Measurements from ENCODE around the gene TNS3. TPM values are rescaled to one million over a fixed set of nuclear protein-coding genes. Genes with fewer than 3 reads are reported as not detected.
A peak's percentile ranks its signal among the peaks of the same experiment; 100 is the strongest.
"Not testable (repeated sequence)": the region's sequence is repeated elsewhere in the genome, so short reads cannot be mapped to it uniquely, and the experiment has no call there.

TNS3 gene
- 30.4 and 210 TPM in 2 replicates for total RNA-seq

DNA sequence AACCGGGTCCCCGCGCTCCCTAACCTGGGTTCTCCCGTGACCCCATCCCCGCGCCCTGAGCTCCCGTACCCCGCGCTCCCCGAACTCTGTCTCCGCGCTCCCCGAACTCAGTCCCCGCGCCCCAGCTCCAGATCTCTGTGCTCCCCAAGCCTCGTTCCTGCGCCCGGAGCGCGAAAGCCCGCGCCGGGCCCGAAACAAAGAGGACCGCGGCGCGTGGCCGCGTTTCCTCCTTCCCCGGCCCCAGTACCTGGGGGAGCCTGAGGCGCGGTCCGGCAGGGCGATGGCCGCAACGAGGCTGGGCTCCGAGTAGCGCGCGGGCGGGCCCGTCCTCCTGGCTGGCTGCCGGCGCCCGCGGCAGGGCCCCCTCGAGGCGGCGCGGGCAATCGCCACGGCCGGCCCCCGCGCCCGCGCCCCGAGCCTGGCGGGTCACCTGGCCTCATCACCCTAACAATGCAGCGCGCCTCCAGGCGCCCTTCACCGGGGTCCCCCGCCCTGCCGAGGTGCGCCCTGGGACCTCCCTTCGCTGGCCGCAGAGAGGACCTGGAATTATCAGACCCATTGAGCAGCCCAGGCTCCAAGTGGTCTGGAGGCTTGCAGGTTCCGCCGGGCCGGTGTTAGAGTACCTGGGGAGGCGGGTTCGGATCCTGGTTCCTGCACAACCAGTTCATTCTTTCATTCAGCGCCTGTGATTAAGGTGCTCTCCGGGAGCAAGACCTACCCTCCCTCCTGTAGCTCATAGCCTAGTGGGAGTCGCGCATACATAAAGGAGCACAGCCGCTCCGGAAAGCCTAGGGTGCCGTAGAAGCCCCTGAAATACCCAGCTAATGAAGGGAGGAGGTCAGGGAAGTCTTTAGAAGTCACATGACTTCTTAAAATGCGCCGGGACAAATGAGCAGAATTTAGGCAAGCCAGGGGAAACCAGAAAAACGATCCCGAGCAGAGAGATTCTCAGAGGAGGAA, at the start of gene TNS3:
Gene TNS3 (minus strand): TSS at position 308 of the 960 bp plus-strand sequence. CDS start 142,475 bp downstream, outside the sequence.
- DNase-seq (ENCODE audit: low read depth): no peak

DNA sequence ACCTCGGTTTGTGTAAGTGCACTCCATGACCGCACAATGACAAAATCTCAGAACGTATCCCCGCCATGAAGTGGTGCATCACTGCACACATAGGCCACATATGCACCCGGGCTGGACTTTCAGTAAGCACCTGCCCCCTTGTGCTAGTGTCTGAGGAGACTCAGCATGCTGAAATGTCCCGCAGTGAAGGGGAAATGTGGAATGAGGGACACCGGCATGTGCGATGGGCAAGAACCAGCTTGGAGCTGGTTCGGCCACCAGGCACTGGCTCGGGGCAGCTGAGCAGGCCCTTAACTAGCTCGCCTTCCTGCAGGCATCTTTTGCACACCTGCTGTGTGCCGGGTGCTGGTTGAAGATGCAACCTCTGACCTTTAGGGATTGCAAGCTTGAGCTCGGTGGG, 49.8 kb upstream of the TNS3 start:
- DNase-seq (ENCODE audit: low read depth): no peak

DNA sequence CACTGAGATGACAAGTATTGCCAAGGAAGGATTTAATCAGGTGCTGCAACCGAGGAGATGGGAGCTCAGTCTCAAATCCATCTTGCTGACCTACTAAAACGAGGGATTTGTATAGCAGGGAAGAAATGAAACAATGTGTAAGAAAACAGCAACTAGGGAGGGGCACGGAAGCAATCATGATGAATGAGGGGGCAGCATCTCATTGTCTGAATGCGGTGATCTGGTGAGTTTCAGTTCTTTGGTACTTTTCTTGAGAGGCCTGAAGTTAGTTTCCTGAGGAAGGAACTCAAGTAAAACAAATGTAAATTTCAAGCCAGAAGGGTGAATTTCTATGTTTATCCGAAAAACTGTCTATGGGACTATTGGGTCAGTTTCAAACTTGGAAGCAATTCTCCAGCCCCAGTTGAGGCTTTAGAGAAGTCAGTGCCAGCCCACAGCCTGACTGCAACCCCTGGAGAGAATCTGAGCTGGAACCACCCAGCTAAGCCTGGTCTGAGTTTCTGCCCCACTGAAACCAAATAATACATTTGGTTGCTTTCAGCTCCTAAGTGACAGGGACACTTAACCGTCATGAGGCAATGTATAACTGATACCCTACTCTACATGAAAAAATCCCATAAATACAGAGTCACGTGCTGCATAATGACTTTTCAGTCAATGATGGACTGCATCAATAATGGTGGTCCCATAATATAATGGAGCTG, 45.8 kb upstream of the TNS3 start:
- DNase-seq (ENCODE audit: low read depth): no peak

DNA sequence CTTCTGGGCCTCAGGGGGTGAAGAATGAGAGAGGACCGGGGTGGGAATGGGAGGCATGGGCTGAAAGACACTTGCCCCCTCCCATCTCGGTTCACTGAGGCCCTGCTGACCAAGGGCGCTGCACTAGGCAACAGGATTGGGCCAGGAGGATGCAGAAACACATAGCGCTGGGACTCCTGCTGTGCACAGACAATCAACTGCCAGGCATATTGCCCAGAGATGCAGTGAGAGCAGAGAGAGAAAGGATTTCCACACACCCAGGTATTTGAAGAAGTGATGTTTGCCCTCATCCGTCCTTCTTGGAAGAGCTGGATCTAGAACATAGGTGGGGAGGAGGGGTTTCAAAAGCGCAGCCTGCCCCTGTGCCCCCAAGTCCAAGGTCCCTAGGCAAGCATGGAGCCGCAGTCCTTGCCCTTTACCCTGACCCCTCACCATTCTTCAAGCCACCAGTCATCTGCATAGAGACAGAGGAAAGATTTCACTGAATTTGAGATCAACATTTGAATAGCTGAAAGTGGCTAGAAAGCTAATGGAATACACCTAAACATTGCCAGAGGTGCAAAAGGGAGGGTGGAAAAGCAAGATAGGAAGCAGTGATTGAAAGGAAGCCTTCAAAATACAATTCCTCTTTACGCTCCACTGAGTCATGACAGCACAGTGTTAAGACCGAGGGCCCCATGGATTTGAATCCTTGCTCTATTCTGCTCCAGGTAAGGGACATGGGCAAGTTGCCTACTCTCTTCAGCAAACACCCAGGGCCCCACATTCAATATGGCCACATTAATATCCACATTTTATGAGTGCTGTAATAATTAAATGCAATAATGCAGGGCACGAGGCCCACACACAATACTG, 44.2 kb upstream of the TNS3 start:
- DNase-seq (ENCODE audit: low read depth): peak; percentile 41

DNA sequence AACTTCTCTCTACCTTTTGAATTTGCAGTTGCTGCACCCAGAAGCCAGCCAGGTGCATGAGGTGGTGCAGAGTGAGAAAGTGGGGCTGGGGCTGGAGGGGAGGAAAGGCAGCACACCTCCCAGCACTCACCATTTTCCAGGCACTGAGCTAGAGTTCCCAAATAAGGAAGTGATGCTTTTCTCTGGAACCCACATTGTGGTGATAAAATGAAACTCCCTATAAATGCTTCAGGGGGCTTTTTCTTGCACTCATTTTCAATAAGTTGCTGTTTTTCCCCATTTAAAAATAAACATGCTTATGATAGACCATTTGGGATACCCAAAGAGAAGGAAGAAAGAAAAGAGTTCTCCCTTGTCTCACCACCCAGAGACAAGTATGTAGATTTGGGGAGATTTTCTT, 42.8 kb upstream of the TNS3 start:
- DNase-seq (ENCODE audit: low read depth): no peak

DNA sequence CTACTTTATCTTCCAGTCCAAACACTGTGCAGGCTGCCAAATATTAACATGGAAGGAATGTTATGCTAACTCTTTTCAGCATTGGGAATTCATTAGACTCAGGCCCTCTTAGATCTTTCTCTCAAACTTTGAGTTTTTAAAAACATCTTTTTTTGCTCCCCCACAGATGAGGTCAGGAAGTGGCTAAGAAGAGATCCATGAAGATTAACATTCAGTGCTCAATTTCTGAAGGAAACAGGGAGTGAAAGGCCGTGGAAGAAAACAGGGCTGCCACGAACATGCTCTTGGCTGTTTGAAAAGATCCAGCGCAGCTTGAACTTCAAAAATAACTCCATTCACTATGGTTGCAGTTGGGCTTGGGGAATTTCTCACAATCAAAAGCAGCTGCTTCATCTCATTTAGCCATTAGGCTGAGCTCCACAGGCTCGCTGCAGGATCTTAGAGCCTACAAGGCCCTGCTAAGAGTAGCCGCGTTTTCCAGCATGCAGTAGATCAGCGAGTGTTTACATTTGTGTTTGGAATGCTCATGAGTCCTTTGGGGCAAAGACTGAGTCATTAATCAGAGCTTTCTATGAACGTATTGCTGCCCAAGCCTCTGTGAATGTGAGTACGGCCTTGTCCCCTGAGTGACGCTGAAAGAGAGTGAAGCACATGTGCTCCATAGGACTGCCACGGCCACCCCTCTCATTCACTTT, 41.2 kb upstream of the TNS3 start:
- peak; percentile 75 for DNase-seq (ENCODE audit: low read depth)

DNA sequence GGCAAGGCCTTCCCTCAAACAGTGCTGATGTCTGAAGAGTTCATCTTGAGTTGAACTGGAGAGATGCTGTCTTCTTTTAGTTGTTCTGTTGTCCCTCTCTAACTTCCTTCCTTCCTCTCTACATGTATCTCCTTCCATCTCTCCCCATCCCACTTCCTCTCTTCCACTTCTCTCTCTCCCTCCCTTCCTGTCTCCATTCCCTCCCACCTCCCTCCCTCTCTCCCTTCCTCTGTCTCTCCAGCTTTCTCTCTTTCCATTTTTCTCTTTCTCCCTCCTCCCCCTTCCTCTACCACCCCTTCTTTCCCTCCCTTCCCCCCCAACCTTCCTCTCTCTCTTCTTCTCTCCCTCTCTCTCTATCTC, 40.7 kb upstream of the TNS3 start:
- no peak for DNase-seq (ENCODE audit: low read depth)

DNA sequence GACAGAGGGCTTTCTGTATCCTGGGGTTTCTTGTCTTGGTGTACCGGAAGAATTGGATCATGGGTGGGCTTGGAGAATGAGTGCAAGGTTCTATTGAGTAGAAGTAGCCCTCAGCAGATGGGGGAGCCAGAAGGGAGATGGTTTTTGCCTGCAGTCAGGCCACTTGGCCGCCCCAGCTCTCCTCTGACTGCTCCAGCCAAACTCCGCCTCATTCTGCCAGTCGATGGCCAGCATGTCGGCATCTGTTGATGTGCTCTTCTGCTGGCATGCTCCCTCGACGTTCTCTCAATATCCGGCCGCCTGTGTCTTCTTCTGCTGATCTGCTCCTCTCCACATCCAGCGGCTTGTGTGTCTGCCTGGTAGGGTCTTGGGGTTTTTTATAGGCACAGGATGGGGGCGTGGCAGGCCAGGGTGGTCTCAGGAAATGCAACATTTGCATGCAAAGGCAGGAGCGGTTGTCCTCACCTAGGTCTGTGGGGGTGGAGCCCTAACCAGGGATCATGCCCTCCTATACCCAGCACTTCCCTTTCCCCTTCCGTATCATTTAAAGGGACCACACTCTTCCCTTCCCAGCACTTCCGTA, 40.2 kb upstream of the TNS3 start:
- DNase-seq (ENCODE audit: low read depth): no peak

DNA sequence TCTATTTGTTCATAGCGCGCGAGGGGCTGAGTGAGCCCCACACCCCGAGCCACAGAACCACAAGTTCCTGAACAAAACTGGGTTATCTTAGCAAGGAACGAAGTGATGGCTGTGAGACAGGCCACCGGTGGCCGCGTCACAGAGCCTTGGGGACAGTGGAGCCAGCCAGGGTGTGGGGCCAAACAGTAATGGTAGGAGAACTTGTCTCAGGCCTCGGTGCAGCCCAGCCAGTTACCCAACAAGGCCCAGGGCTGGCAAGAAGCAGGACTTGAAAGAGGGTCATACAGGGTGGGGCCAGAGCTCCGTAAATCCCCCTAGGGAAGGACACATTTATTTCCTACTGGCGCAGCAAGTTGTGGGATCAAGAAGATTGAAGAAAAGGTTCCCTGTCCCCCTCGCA, 39.4 kb upstream of the TNS3 start:
- no peak for DNase-seq (ENCODE audit: low read depth)

DNA sequence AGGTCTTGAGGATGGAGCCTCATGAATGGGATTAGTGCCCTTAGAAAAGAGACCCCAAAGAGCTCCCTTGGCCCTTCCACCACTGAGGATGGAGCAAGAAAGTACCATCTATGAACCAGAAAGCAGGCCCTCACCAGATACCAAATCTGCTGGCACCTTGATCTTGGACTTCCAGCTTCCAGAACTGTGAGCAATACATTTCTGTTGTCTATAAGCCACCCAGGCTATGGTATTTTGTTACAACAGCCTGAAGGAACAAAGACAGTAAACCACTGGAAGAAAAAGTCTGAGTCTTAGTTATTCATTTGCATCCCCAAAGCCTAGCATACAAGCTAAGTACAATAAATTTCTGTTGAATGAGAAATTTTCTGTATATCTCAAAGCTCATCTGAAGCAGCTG, 37.9 kb upstream of the TNS3 start:
- no peak for DNase-seq (ENCODE audit: low read depth)

DNA sequence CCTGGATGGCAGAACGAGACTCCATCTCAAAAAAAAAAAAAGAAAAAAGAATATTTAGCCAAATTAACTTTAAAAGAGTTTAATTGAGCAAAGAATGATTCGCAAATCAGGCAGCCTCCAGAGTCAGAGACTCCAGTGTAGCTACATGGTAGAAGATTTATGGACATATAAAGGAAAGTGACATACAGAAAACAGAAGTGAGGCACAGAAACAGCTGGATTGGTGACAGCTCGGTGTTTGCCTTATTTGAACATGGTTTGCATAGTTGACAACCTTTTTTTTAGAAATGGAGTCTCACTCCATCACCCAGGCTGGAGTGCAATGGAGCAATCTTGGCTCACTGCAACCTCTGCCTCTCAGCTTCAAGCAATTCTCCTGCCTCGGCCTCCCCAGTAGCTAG, 35.2 kb upstream of the TNS3 start:
- no peak for DNase-seq (ENCODE audit: low read depth)

DNA sequence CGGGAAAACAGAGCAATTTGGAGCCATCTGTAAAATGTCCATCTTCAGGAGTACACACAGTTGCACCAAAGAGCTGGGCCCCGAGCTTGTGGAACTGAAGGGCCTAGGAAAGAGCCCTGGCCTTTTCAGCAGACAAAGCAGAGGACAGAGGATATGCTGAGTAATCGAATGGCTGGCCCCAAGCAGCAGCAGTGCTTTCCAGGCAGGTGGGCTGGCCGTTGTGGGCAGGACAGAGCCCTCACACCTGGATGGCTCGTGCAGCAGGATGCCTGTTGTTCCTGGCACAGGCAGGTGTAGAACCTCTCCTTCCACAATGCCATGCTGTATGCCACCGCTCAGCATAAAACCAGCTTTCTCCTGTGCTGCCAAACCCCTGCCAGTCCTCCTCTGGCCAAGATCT, 32.5 kb upstream of the TNS3 start:
- DNase-seq (ENCODE audit: low read depth): no peak

DNA sequence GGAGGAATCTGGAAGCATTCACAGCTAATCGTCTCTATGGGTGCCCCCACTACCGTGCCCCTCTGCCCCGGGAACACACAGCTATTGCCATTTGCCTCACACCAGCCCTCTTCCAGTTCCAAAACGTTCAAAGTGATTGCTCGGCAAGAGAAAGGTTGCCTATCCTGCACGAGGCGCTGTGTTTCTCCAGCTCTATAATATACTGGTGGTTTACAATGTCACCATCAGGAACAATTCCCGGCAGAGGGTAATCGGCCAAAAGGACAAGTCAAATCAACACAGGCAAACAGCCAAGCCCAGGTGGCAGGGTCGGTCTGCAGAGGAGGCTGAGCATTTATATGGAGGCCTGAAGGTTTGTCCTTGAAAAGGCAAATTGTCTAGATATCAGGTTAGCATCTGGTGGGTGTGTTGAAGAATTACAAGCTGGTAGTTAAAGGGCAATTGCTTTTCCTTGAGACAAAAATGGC, 29.2 kb upstream of the TNS3 start:
- no peak for DNase-seq (ENCODE audit: low read depth)

DNA sequence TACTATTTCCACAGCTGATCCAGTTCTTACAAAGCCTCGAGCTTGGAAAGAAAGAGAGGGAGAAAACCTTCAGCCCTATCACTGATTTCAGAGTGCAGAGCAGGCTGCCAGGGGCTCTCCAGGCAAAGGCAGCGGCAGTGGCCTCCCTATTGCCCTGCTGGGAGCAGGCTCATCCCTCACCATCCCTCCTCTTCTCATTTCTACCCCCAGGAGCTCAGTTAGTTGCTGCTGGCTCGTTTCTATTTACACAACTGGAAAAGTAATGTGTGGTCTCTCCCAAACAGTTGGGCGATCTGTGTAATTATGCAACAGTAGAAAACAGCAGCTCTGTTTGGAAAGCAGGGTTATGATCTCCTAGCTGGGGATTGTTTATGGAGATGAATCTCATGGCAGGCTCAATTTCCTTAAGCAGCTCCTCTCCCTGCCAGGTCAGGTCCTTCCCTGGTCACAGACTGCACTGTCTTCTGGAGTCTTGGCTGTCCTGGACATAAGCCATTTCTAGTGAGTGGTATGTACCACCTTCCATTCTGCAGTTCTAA, 28.7 kb upstream of the TNS3 start:
- peak; percentile 84 for DNase-seq (ENCODE audit: low read depth)

DNA sequence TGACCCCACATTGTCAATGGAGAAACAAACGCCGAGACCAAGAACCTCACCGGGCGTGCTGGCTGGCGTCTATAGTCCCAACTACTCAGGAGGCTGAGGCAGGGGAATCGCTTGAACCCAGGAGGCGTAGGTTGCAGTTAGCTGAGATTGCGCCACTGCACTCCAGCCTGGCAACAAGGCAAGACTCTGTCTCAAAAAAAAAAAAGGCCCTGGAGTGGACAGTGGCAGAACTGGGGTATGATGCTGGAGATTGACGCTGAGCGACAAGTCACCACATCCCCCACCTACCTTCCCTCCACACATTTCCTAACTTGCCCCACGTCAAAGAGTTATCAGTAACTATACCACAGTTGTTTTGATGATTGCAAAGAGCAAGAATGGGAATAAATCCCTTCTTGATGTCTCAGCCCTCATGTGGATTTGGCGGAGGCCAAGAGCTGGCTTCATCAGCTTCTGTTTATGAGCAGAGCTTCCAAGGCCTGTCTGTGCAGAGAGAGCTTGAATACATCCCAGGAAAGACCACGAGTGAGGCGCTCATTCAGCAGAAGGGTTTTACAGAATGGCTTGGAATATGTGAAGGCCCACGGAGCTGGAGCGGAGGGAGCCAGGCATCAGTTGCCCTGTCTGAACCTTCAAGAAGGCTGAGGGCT, 28.0 kb upstream of the TNS3 start:
- DNase-seq (ENCODE audit: low read depth): no peak

DNA sequence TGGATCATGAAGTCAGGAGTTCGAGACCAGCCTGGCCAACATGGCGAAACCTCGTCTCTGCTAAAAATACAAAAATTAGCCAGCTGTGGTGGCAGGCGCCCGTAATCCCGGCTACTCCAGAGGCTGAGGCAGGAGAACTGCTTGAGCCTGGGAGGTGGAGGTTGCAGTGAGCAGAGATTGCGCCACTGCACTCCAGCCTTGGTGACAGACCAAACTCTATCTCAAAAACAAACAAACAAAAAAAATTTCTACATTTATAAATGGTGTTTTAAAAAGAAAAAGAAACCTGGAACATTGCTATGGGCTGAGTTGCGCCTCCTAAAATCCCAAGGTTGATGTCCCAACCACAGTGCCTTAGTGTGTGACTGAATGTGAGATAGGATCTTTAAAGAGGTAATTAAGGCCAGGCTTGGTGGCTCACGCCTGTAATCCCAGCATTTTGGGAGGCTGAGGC, 24.7 kb upstream of the TNS3 start:
- not testable (repeated sequence) for DNase-seq (ENCODE audit: low read depth)

DNA sequence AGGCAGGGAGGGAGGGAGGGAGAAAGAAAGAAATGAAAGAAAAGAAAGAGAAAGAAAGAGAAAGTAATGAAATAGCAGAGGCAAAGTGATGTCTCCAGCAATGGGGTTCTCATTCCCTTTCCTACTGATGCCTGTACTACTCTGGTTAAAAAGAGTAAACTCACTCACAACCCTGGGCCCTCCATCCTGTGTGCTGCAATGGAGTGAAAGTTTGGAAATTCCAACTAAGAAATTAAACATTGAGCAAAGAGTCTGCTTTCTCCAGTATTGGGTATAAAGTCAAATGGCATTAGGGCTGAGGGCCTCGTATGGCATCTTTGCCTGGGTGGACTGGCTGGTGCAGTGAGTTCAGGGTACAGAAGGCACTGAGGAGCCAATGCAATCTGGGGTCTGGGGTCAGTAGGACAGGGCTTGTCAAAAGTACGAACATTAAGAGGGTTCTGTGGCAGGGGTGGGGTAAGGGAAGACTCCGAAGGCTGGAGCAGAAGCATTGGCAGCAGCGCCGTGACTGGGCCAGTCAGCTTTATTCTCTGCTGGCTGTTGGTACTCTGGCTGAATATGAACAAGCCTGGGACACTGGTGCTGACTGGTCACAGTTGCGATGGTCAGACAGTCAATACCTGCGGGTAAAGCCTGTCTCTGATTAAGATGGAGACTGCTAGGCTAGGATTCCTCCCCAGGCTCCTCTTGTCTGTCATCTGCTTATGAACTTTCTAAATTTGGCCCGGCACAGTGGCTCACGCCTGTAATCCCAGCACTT, 24.1 kb upstream of the TNS3 start:
- DNase-seq (ENCODE audit: low read depth): no peak

DNA sequence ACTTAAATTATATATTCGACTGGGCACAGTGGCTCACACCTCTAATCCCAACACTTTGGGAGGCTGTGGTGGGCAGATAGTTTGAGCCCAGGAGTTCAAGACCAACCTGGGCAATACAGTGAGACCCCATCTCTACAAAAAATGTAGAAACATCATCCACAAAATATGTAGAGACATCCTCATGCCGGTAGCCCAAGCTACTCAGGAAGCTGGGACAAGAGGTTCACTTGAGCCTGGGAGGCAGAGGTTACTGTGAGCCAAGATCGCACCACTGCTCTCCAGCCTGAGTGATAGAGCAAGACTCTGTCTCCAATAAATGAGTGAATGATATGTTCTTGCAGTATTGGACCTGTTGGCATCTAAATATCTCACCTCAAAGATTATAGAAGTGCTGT, 22.6 kb upstream of the TNS3 start:
- no peak for DNase-seq (ENCODE audit: low read depth)

DNA sequence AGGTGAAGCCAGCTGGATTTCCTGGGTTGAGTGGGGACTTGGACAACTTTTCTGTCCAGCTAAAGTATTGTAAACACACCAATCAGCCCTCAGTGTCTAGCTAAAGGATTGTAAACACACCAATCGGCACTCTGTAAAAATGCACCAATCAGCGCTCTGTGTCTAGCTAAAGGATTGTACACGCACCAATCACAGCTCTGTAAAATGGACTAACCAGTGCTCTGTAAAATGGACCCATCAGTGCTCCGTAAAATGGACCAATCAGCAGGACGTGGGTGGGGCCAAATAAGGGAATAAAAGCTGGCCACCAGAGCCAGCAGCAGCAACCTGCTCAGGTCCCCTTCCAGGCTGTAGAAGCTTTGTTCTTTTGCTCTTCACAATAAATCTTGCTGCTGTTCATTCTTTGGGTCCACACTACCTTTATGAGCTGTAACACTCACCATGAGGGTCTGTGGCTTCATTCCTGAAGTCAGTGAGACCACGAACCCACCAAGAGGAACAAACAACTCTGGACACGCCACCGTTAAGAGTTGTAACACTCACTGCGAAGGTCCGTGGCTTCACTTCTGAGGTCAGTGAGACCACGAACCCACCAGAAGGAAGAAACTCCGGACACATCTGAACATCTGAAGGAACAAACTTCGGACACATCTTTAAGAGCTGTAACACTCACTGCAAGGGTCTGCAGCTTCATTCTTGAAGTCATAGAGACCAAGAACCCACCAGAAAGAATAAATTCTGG, 21.8 kb upstream of the TNS3 start:
- not testable (repeated sequence) for DNase-seq (ENCODE audit: low read depth)

All from renal cortical epithelial cell (primary cell).